Hepatocyte (in vitro differentiated cells): ENCODE data around the gene OR2AG2. TPM values are rescaled to one million over a fixed set of nuclear protein-coding genes. Genes with fewer than 3 reads are reported as not detected.

Experiments
- DNase-seq: peaks from one replicate; pipeline ENCODE4 v3.0.0-alpha.2; 2016; ENCODE audit warnings: low spot score
- H2AFZ ChIP-seq: fragments of 200-600 bp; sonication (generic); 2 replicates; pipeline ENCODE4 v1.6.0; 2016; ENCODE audit warnings: antibody characterized with exemption, mild to moderate bottlenecking
- H3K27ac ChIP-seq: fragments of 200-600 bp; sonication (generic); 2 replicates; pipeline ENCODE4 v1.5.1; 2016; ENCODE audit warnings: mild to moderate bottlenecking
- H3K27me3 ChIP-seq: fragments of 200-600 bp; sonication (generic); 2 replicates; pipeline ENCODE4 v1.6.1; 2016
- H3K36me3 ChIP-seq: fragments of 200-600 bp; sonication (generic); replicated peaks from 2 replicates; pipeline ENCODE4 v1.5.1; 2016; ENCODE audit warnings: low read depth; ENCODE audit not compliant: insufficient read depth
- H3K4me1 ChIP-seq: fragments of 200-600 bp; sonication (generic); 2 replicates; pipeline ENCODE4 v1.5.1; 2016; ENCODE audit warnings: mild to moderate bottlenecking, moderate library complexity; ENCODE audit not compliant: insufficient read depth
- H3K4me2 ChIP-seq: fragments of 200-600 bp; sonication (generic); 2 replicates; pipeline ENCODE4 v1.6.0; 2016
- H3K4me3 ChIP-seq: fragments of 200-600 bp; sonication (generic); 2 replicates; pipeline ENCODE4 v1.5.1; 2016; ENCODE audit warnings: mild to moderate bottlenecking
- H3K79me2 ChIP-seq: fragments of 200-600 bp; sonication (generic); 2 replicates; pipeline ENCODE4 v1.6.0; 2017; ENCODE audit warnings: mild to moderate bottlenecking
- H3K9me2 ChIP-seq: fragments of 200-600 bp; sonication (generic); replicated peaks from 2 replicates; pipeline ENCODE4 v1.6.0; 2017; ENCODE audit warnings: mild to moderate bottlenecking; ENCODE audit not compliant: insufficient read depth
- H3K9me3 ChIP-seq: fragments of 200-600 bp; sonication (generic); 2 replicates; pipeline ENCODE4 v1.5.1; 2016; ENCODE audit warnings: low read depth, mild to moderate bottlenecking
- H4K20me1 ChIP-seq: fragments of 200-600 bp; sonication (generic); 2 replicates; pipeline ENCODE4 v1.6.0; 2016; ENCODE audit warnings: mild to moderate bottlenecking; ENCODE audit not compliant: insufficient read depth, poor library complexity, severe bottlenecking
- EZH2 ChIP-seq: fragments of 200-600 bp; sonication (generic); IDR thresholded peaks from 2 replicates; pipeline ENCODE4 v1.6.1; 2016; ENCODE audit warnings: antibody characterized with exemption, mild to moderate bottlenecking, borderline replicate concordance
- EZH2phosphoT487 ChIP-seq: fragments of 200-600 bp; sonication (generic); IDR thresholded peaks from one replicate; pipeline ENCODE4 v1.6.1; 2018; ENCODE audit warnings: antibody characterized with exemption, mild to moderate bottlenecking, low read depth, moderate library complexity; ENCODE audit not compliant: unreplicated experiment, severe bottlenecking
- WGBS: methylation state at CpG from one replicate; pipeline ENCODE4 v1.1.6; 2016; ENCODE audit warnings: low lambda C conversion rate; ENCODE audit errors: missing lambda C conversion rate; 5-methylcytosine and 5-hydroxymethylcytosine counted together
- polyA plus RNA-seq: library from polyadenylated mRNA; unstranded; fragments of >200 nt; fragmentation: Nextera tagmentation; extraction: Ambion mirVana; gene quantifications from 2 replicates; pipeline ENCODE4 v1.2.1, GENCODE V29; 2016
- total RNA-seq: library from RNA; depleted of rRNA; stranded (reverse); fragments of >200 nt; gene quantifications from 2 replicates; pipeline ENCODE4 v1.2.3, GENCODE V29; 2014
- TF ChIP-seq, protein P1 (sequence below): fragments of 200-600 bp; sonication (generic); IDR thresholded peaks from 2 replicates; pipeline ENCODE4 v1.5.1; 2016; ENCODE audit warnings: antibody characterized with exemption, mild to moderate bottlenecking; ENCODE audit not compliant: poor library complexity

Gene OR2AG2
- total and polyA plus RNA-seq, 2 experiments from 2014 or later = 0.27 TPM; not detected in 1

- H2AFZ ChIP-seq = no peak overlapping the region
- no peaks in the 10 kb centered on the region for H3K4me1 ChIP-seq
- no peaks in the 10 kb centered on the region for H3K27me3 ChIP-seq
- H3K9me2 ChIP-seq = no peaks in the 10 kb centered on the region
- H3K36me3 ChIP-seq = no peaks in the 10 kb centered on the region
- no peak overlapping the region for H3K4me3 ChIP-seq
- 84% methylated on average over 4 of the region's 4 CpGs for WGBS
- no peak for DNase-seq
- H3K4me2 ChIP-seq = no peak overlapping the region
- H3K79me2 ChIP-seq = no peaks in the 10 kb centered on the region
- no peaks in the 10 kb centered on the region for H3K9me3 ChIP-seq
- H3K27ac ChIP-seq = no peak overlapping the region
- H4K20me1 ChIP-seq = no peaks in the 10 kb centered on the region
- TF ChIP-seq EZH2 (no peak), EZH2phosphoT487 (no peak)
- TF ChIP-seq, protein P1, sequence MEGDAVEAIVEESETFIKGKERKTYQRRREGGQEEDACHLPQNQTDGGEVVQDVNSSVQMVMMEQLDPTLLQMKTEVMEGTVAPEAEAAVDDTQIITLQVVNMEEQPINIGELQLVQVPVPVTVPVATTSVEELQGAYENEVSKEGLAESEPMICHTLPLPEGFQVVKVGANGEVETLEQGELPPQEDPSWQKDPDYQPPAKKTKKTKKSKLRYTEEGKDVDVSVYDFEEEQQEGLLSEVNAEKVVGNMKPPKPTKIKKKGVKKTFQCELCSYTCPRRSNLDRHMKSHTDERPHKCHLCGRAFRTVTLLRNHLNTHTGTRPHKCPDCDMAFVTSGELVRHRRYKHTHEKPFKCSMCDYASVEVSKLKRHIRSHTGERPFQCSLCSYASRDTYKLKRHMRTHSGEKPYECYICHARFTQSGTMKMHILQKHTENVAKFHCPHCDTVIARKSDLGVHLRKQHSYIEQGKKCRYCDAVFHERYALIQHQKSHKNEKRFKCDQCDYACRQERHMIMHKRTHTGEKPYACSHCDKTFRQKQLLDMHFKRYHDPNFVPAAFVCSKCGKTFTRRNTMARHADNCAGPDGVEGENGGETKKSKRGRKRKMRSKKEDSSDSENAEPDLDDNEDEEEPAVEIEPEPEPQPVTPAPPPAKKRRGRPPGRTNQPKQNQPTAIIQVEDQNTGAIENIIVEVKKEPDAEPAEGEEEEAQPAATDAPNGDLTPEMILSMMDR = no peak
These were observed 22.9 kb upstream of the OR2AG2 start for GRCh38 chr11:6794639-6795038.

GRCh38 chr11:6790546-6790945, 18.8 kb upstream of the OR2AG2 start:
- Histone ChIP-seq H3K9me3 (no peaks in the 10 kb centered on the region), H4K20me1 (no peaks in the 10 kb centered on the region)

GRCh38 chr11:6782720-6783119, 10.9 kb upstream of the OR2AG2 start, which contains the start of gene OR2AG1:
TSS of gene OR2AG1 (plus strand) at chr11:6783020. CDS start at chr11:6785038, 2,018 bp downstream.
- WGBS = 90% methylated on average over 2 of the region's 2 CpGs
- no peaks in the 10 kb centered on the region for H3K36me3 ChIP-seq
- no peaks in the 10 kb centered on the region for H3K9me3 ChIP-seq
- H3K79me2 ChIP-seq = no peaks in the 10 kb centered on the region
- no peaks in the 10 kb centered on the region for H3K9me2 ChIP-seq
- H2AFZ ChIP-seq = no peak within 1 kb of the TSS
- TF ChIP-seq, protein P1 = no peak
- no peak for TF ChIP-seq EZH2
- TF ChIP-seq EZH2phosphoT487 = no peak
- H3K27me3 ChIP-seq = no peaks in the 10 kb centered on the region
- no peak within 1 kb of the TSS for H3K27ac ChIP-seq
- no peak within 1 kb of the TSS for H3K4me3 ChIP-seq
- H3K4me1 ChIP-seq = no peaks in the 10 kb centered on the region
- no peak within 1 kb of the TSS for H3K4me2 ChIP-seq
- DNase-seq = no peak
- no peaks in the 10 kb centered on the region for H4K20me1 ChIP-seq

More at GRCh38 chr11:6790546-6790945, 18.8 kb upstream of the OR2AG2 start:
- H3K9me2 ChIP-seq = no peaks in the 10 kb centered on the region
- 87% methylated on average over 2 of the region's 2 CpGs for WGBS
- DNase-seq = no peak
- no peaks in the 10 kb centered on the region for H3K27me3 ChIP-seq
- no peaks in the 10 kb centered on the region for H3K36me3 ChIP-seq
- no peak overlapping the region for H3K4me3 ChIP-seq
- H3K27ac ChIP-seq = no peak overlapping the region
- no peaks in the 10 kb centered on the region for H3K4me1 ChIP-seq
- no peak for TF ChIP-seq EZH2
- TF ChIP-seq, protein P1 = no peak
- TF ChIP-seq EZH2phosphoT487 = no peak
- no peak overlapping the region for H3K4me2 ChIP-seq
- H3K79me2 ChIP-seq = no peaks in the 10 kb centered on the region
- no peak overlapping the region for H2AFZ ChIP-seq

- Histone ChIP-seq H3K9me3 (no peaks in the 10 kb centered on the region), H3K79me2 (no peaks in the 10 kb centered on the region), H3K9me2 (no peaks in the 10 kb centered on the region), H4K20me1 (no peaks in the 10 kb centered on the region), H3K4me3 (no peak overlapping the region), H3K27me3 (no peaks in the 10 kb centered on the region), H3K4me1 (no peaks in the 10 kb centered on the region), H2AFZ (no peak overlapping the region), H3K36me3 (no peaks in the 10 kb centered on the region), H3K4me2 (no peak overlapping the region), H3K27ac (no peak overlapping the region)
- DNase-seq = no peak
- no peak for TF ChIP-seq EZH2phosphoT487
- TF ChIP-seq, protein P1 = no peak
- TF ChIP-seq EZH2 = no peak
These were observed 9.1 kb upstream of the OR2AG2 start for GRCh38 chr11:6780829-6781228.
